ENCODE measurements around the gene RNF125.

DNA sequence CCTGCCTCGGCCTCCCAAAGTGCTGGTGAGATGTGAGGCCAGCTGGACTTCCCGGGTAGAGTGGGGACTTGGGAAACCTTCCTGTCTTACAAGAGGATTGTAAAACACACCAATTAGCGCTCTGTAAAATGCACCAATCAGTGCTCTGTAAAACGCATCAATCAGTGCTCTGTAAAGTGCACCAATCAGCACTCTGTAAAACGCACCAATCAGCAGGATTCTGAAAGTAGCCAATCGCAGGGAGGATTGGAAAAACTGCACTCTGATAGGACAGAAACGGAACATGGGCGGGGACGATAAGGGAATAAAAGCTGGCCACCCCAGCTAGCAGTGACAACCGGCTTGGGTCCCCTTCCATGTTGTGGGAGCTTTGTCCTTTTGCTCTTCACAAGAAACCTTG lies 19.0 kb downstream of the RNF125 start:
- TF ChIP-seq, protein P1, sequence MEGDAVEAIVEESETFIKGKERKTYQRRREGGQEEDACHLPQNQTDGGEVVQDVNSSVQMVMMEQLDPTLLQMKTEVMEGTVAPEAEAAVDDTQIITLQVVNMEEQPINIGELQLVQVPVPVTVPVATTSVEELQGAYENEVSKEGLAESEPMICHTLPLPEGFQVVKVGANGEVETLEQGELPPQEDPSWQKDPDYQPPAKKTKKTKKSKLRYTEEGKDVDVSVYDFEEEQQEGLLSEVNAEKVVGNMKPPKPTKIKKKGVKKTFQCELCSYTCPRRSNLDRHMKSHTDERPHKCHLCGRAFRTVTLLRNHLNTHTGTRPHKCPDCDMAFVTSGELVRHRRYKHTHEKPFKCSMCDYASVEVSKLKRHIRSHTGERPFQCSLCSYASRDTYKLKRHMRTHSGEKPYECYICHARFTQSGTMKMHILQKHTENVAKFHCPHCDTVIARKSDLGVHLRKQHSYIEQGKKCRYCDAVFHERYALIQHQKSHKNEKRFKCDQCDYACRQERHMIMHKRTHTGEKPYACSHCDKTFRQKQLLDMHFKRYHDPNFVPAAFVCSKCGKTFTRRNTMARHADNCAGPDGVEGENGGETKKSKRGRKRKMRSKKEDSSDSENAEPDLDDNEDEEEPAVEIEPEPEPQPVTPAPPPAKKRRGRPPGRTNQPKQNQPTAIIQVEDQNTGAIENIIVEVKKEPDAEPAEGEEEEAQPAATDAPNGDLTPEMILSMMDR (IDR thresholded peaks at IDR 0.05) = no peak
- TF ChIP-seq POLR2A (IDR thresholded peaks at IDR 0.05) = no peak
